HG02588 (cell line): ENCODE results near the gene ZAR1L.
A peak's percentile ranks its signal among the peaks of the same experiment; 100 is the strongest.
"Not testable (repeated sequence)": the region's sequence is repeated elsewhere in the genome, so short reads cannot be mapped to it uniquely, and the experiment has no call there.

Experiments used
- ATAC-seq: cut with Tn5 transposase; IDR thresholded peaks from one replicate; pipeline ENCODE4 v1.9.1; 2021; ENCODE audit warnings: mild to moderate bottlenecking, moderate library complexity; ENCODE audit not compliant: unreplicated experiment

Gene ZAR1L

GRCh38 chr13:32315238-32316027, at the start of gene ZAR1L, which contains the start of gene BRCA2:
TSS of gene ZAR1L (minus strand) at chr13:32315363. CDS start at chr13:32311925, 3,438 bp downstream.
TSS of gene BRCA2 (plus strand) at chr13:32315508. CDS start at chr13:32316461, 953 bp downstream.
- peak; percentile 94 for ATAC-seq

GRCh38 chr13:32362574-32362973, 47.4 kb upstream of the ZAR1L start:
- ATAC-seq, result no peak

- not testable (repeated sequence) for ATAC-seq
These were observed 40.8 kb upstream of the ZAR1L start for GRCh38 chr13:32355935-32356334.

DNA sequence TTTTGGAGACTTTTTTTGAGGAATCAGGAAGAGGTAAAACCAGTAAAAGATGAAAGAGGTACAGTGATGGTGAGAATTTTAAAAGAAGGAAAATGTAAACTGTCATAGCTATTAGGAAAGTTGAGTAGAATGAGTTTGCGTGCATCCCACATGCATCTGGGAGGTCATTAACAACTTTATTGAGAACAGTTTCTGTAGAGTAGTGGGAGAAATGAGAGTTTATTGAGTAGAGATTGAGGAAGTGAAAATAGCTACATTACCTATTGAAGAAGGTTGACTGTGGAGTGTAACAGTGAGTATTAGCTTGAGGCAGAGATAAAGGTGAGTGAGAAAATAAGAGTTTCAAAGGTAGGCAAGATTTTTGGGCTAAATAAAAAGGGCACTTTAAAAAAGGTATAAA, 38.9 kb upstream of the ZAR1L start:
- ATAC-seq, result peak; percentile 57

DNA sequence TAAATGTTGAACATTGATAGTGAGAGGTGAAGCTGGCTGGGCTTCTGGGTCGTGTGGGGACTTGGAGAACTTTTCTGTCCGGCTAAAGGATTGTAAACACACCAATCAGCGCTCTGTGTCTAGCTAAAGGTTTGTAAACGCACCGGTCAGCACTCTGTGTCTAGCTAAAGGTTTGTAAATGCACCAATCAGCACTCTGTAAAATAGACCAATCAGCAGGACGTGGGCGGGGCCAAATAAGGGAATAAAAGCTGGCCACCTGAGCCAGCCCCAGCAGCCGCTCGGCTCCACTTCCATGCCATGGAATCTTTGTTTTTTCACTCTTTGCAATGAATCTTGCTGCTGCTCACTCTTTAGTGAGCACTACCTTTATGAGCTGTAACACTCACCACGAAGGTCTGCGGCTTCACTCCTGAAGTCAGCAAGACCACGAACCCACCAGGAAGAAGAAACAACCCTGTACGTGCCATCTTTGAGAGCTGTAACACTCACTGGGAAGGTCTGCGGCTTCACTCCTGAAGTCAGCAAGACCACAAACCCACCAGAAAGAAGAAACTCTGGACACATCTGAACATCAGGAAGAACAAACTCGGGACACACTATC, 35.8 kb upstream of the ZAR1L start:
- not testable (repeated sequence) for ATAC-seq

GRCh38 chr13:32347651-32348050, 32.5 kb upstream of the ZAR1L start:
- no peak for ATAC-seq

- ATAC-seq, result no peak
These were observed 25.8 kb upstream of the ZAR1L start for GRCh38 chr13:32340914-32341313.

GRCh38 chr13:32334671-32335070, 19.5 kb upstream of the ZAR1L start:
- no peak for ATAC-seq

DNA sequence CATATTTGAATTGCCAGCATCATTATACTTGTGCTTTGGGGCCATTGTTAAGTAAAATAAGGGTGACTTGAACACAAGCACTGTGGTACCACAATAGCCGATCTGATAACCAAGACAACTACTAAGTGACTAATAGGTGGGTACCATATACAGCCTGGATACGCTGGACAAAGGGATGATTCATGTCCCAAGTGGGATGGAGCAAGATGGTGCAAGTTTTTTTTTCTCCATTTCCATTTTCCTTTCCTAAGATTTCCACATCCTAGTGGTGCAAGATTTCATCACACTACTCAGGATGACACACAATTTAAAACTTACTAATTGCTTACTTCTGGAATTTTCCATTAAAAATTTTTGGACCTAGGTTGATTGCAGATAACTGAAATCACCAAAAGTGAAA, 15.3 kb upstream of the ZAR1L start:
- ATAC-seq, result no peak

DNA sequence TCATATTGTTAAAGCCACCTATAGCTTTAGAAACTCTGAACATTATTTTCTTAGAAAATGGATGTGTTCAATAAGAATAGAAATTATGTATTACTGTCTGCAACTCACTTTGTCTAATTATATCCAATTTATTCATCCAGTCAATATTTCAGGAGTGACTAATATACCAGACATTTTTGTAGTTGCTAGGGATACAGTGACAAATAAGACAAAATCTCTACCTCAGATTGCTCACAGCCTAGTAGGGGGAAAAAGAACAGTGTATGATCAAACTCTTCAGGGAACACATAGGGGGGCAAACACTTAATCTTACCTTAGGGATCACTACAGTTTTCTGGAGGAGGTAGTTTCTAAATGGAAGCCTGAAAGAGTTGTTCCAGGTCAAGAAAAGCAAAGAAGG, 8.7 kb upstream of the ZAR1L start:
- no peak for ATAC-seq

DNA sequence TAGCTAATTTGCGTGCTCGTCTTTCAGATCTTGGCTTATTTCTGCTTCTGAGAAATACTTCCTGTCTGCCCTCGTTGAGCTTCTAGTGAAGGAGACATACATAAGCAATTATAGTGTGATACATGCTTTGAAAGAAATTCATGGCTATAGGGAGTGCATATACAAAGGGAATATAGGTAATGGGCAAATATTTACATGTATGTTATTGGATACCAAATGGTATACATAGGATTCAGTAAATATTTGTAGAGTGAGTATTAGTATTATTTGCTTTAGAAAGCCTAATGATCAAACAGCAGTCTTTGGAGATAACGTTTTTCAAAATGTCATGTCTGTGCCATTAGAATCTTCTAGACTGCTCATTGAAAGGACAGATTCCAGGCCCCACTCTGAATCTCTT, 5.4 kb upstream of the ZAR1L start:
- ATAC-seq, result no peak

DNA sequence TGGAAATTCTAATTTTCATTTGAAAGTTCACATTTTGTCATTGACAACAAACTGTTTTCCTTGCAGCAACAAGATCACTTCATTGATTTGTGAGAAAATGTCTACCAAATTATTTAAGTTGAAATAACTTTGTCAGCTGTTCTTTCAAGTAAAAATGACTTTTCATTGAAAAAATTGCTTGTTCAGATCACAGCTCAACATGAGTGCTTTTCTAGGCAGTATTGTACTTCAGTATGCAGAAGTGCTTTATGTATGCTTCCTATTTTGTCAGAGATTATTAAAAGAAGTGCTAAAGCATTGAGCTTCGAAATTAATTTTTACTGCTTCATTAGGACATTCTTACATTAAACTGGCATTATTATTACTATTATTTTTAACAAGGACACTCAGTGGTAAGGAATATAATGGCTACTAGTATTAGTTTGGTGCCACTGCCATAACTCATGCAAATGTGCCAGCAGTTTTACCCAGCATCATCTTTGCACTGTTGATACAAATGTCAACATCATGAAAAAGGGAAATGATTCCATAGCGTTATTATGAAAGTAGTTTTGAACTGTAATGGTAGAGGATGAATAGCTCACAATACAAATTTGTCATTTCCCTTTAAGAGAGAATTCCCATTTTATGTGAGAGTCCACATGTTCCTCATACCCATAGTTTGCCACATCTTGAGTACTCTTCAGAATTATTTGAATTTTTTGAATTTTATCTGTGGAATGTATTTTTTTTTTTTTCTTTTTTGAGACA, 2.7 kb upstream of the ZAR1L start:
- ATAC-seq, result no peak

- no peak for ATAC-seq
These were observed 1.3 kb upstream of the ZAR1L start for GRCh38 chr13:32316501-32316900.

DNA sequence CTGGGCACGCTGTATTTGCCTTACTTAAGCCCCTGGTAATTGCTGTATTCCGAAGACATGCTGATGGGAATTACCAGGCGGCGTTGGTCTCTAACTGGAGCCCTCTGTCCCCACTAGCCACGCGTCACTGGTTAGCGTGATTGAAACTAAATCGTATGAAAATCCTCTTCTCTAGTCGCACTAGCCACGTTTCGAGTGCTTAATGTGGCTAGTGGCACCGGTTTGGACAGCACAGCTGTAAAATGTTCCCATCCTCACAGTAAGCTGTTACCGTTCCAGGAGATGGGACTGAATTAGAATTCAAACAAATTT, 821 bp upstream of the ZAR1L start:
- ATAC-seq, result peak; percentile 54

GRCh38 chr13:32314271-32315237, 609 bp downstream of the ZAR1L start:
- ATAC-seq, result peak; percentile 14

DNA sequence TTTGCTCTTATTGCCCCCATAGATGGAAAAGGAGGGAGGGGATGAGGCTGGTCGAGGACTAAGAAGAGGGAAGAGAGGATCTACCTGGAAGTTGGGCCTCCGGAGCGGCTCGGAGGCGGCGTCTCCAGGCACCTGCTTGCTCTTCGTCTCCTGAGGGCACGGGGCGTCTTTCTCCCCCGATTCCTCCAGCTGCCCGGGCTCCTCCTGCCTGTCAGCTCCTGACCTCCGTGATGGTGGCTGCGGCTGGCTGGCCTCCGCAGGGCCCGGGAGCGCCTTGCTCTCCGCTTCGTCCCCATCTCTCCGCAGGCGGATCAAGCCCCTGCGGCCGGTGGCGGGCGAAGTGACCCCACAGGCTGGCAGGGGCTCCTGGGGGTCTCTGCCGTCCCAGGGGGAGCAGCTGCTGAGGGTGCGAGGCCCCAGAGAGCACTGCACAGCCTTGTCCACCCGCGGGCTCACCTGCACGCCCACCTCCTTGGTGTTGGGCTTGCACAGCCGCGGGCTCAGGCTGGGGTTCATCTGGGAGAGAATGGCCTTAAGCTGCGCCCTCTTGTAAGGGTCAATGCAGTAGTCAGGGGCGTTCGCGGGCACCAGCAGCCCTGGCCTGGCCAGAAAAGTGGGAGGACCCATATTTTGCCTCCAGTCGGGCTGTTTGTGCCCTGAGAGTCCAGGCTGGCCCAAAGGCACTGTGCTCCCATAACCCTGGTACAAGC, 3.8 kb downstream of the ZAR1L start:
- ATAC-seq, result no peak

- no peak for ATAC-seq
These were observed 4.9 kb downstream of the ZAR1L start for GRCh38 chr13:32310134-32310706.

DNA sequence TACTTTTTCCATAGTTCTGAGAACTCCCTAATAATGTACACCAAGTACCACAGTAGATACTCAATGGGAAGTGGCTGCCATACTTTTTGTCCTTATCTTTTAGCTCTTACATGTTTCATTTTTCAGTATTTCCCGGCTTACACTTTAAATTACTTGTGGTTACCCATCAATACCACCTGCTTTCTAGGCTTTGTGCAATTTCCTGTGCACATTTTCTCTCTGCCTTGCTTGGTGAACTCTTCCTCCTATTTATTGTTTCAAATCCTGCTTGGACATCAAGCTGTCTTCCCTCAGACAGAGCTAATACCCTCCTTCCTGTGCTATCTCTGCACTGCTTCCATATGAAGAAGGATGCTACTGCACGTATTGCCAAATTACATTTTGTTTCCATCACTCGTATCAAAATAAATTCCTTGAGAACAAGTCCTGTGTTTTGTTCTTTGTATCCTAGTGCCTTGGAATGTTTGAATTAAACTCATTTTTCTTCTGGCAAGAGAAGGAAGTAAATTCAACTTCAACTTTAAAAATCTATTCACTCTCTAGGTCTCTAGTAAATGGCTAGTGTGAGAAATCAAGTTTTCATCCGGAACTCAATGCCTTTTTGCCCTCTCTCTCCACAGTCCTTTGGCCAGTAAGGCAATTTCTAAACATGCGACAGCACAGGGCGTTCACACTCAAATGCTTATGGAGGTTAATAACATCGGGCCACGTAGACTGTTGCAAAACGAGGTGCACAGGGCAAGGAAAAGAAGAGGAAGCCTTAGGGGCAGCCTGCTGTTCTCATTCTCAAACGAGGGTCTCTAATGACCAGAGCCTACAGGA, 5.6 kb downstream of the ZAR1L start:
- ATAC-seq, result no peak

GRCh38 chr13:32305646-32306045, 9.5 kb downstream of the ZAR1L start:
- no peak for ATAC-seq
